Measurements from ENCODE around the gene PIAS1. TPM values are rescaled to one million over a fixed set of nuclear protein-coding genes. Genes with fewer than 3 reads are reported as not detected.
"Not testable (repeated sequence)": the region's sequence is repeated elsewhere in the genome, so short reads cannot be mapped to it uniquely, and the experiment has no call there.

The PIAS1 gene
- total RNA-seq, 3 donors from 2014 or later (not counting 1 experiment from before 2014, with no cell fraction given) = 94.7 to 103 (median 99.2) TPM

- peak overlapping the region; percentile 13 for H3K4me3 Mint-ChIP-seq
- DNase-seq (no peak), ATAC-seq (no peak)
- TF ChIP-seq CTCF (IDR thresholded peaks at IDR 0.05) = no peak
- H3K36me3 Mint-ChIP-seq = no peaks in the 10 kb centered on the region
- H3K9me3 Mint-ChIP-seq = no peaks in the 10 kb centered on the region
- WGBS (ENCODE audit: insufficient coverage) = 98% methylated on average over 5 of the region's 6 CpGs
- H3K36me3 ChIP-seq (ENCODE audit: control insufficient read depth, insufficient read depth, low read length) = no peaks in the 10 kb centered on the region
- no peak overlapping the region for H3K27ac ChIP-seq (ENCODE audit: low read length)
- no peaks in the 10 kb centered on the region for H3K27me3 Mint-ChIP-seq (ENCODE audit: low read depth in 2 of 2)
- H3K27me3 ChIP-seq (ENCODE audit: control insufficient read depth, insufficient read depth, low read length) = no peaks in the 10 kb centered on the region
- peaks cover 14% of the 10 kb centered on the region for H3K4me1 ChIP-seq (ENCODE audit: control insufficient read depth, insufficient read depth, low read length)
- H3K4me3 ChIP-seq (ENCODE audit: low read length) = no peak overlapping the region
- H3K27ac Mint-ChIP-seq = no peak overlapping the region
- no peaks in the 10 kb centered on the region for H3K9me3 ChIP-seq (ENCODE audit: control insufficient read depth, insufficient read depth, low read length)
- intact Hi-C loops (cut with micrococcal nuclease) = loop anchor here (5.0 kb wide), 1 partner anchor 50 kb away; no protein-coding TSS in a partner anchor
- H3K4me1 Mint-ChIP-seq = peaks cover 57 to 64% of the 10 kb centered on the region in 2 donors
These were observed 3.6 kb downstream of the PIAS1 start for GRCh38 chr15:68057758-68058157.

- not testable (repeated sequence) for H3K4me3 Mint-ChIP-seq; H3K36me3 Mint-ChIP-seq; H3K36me3 ChIP-seq (ENCODE audit: control insufficient read depth, insufficient read depth, low read length); H3K27ac ChIP-seq (ENCODE audit: low read length); H3K27me3 Mint-ChIP-seq (ENCODE audit: low read depth in 2 of 2); H3K27me3 ChIP-seq (ENCODE audit: control insufficient read depth, insufficient read depth, low read length); H3K9me3 ChIP-seq (ENCODE audit: control insufficient read depth, insufficient read depth, low read length); DNase-seq; H3K9me3 Mint-ChIP-seq; H3K4me3 ChIP-seq (ENCODE audit: low read length); ATAC-seq; H3K27ac Mint-ChIP-seq
- peaks cover 10% of the 10 kb centered on the region for H3K4me1 ChIP-seq (ENCODE audit: control insufficient read depth, insufficient read depth, low read length)
- H3K4me1 Mint-ChIP-seq = peaks cover 56 to 62% of the 10 kb centered on the region in 2 donors
- intact Hi-C loops (cut with micrococcal nuclease) = loop anchor here (5.0 kb wide), 1 partner anchor 48 kb away; no protein-coding TSS in a partner anchor
- WGBS (ENCODE audit: insufficient coverage) = 95% methylated on average over 21 of the region's 21 CpGs
These were observed 4.9 kb downstream of the PIAS1 start for GRCh38 chr15:68058970-68059369.

GRCh38 chr15:68059630-68060029 lies 5.5 kb downstream of the PIAS1 start:
- H3K4me3 Mint-ChIP-seq = no peak overlapping the region
- no peaks in the 10 kb centered on the region for H3K27me3 Mint-ChIP-seq (ENCODE audit: low read depth in 2 of 2)
- no peaks in the 10 kb centered on the region for H3K9me3 Mint-ChIP-seq
- 98% methylated on average over 5 of the region's 6 CpGs for WGBS (ENCODE audit: insufficient coverage)
- H3K36me3 Mint-ChIP-seq = no peaks in the 10 kb centered on the region
- ATAC-seq = no peak
- no peak for DNase-seq
- no peak for TF ChIP-seq CTCF (IDR thresholded peaks at IDR 0.05)
- Histone ChIP-seq H3K9me3 (ENCODE audit: control insufficient read depth, insufficient read depth, low read length) (no peaks in the 10 kb centered on the region), H3K4me1 (ENCODE audit: control insufficient read depth, insufficient read depth, low read length) (peaks cover 10% of the 10 kb centered on the region), H3K27me3 (ENCODE audit: control insufficient read depth, insufficient read depth, low read length) (no peaks in the 10 kb centered on the region), H3K36me3 (ENCODE audit: control insufficient read depth, insufficient read depth, low read length) (no peaks in the 10 kb centered on the region), H3K27ac (ENCODE audit: low read length) (no peak overlapping the region), H3K4me3 (ENCODE audit: low read length) (no peak overlapping the region)
- no peak overlapping the region for H3K27ac Mint-ChIP-seq
- peaks cover 60 to 68% of the 10 kb centered on the region in 2 donors for H3K4me1 Mint-ChIP-seq
- intact Hi-C loops (cut with micrococcal nuclease) = loop anchor here (5.0 kb wide), 1 partner anchor 48 kb away; no protein-coding TSS in a partner anchor

GRCh38 chr15:68061171-68061570 lies 7.1 kb downstream of the PIAS1 start:
- no CpG with 5 or more reads among the region's 2 CpGs for WGBS (ENCODE audit: insufficient coverage)
- no peak for TF ChIP-seq CTCF (IDR thresholded peaks at IDR 0.05)
- Mint-ChIP-seq H3K9me3 (no peaks in the 10 kb centered on the region), H3K4me1 (peaks cover 47 to 55% of the 10 kb centered on the region in 2 donors), H3K27me3 (ENCODE audit: low read depth in 2 of 2) (no peaks in the 10 kb centered on the region), H3K36me3 (no peaks in the 10 kb centered on the region), H3K27ac (peak overlapping the region; percentile 19 to 77), H3K4me3 (no peak overlapping the region)
- no peaks in the 10 kb centered on the region for H3K9me3 ChIP-seq (ENCODE audit: control insufficient read depth, insufficient read depth, low read length)
- DNase-seq (no peak), ATAC-seq (no peak)
- no peaks in the 10 kb centered on the region for H3K27me3 ChIP-seq (ENCODE audit: control insufficient read depth, insufficient read depth, low read length)
- intact Hi-C loops (cut with micrococcal nuclease) = no loop called here
- H3K4me3 ChIP-seq (ENCODE audit: low read length) = no peak overlapping the region
- peaks cover 2% of the 10 kb centered on the region for H3K4me1 ChIP-seq (ENCODE audit: control insufficient read depth, insufficient read depth, low read length)
- no peak overlapping the region for H3K27ac ChIP-seq (ENCODE audit: low read length)
- no peaks in the 10 kb centered on the region for H3K36me3 ChIP-seq (ENCODE audit: control insufficient read depth, insufficient read depth, low read length)
